Heart left ventricle (tissue), 13 donors: ENCODE results near the gene CPNE5.

Source experiments
- POLR2A ChIP-seq, 2 donors: fragments of 450-650 bp; IDR thresholded peaks; one replicate each; pipeline ENCODE4 v1.6.1; 2017; ENCODE audit warnings: antibody characterized with exemption in 2 of 2, mild to moderate bottlenecking in 2 of 2, moderate library complexity in 2 of 2
- TF ChIP-seq, protein P1 (sequence below), 12 donors: fragments of 200-600 bp; sonication (generic) in 4 of 12; IDR thresholded peaks; one replicate each; pipeline versions ENCODE4 v1.5.0 to v1.8.0; 2018 to 2022; ENCODE audit warnings: antibody characterized with exemption in 12 of 12, mild to moderate bottlenecking in 5 of 12
- donor health status: ischemic (EF 13 %, LVEDD 7.1; RV severe dilation, severe dysfunction).
- donor health status: DM: no; HTN: yes; CAD: no.
- donor health status: DM: no; HTN: no; CAD: no.
- donor health status: ischemic (EF 25% LVEDD 6.9; RV normal size, moderate dysfunction).
- donor health status: ischemic (EF 25% LVEDD 5.7; RV mildly dilated, moderate dysfunction).
- donor health status: ischemic (EF 35%, LVEDD 5.7; RV mildly dilated, moderate dysfunction).
- donor health status: nonischemic (EF 11% LVEDD 7.7; RV severe dilation, severe dysfunction).
- donor health status: DM: yes; HTN: yes; CAD: no.
- donor health status: PGD.
- donor health status: ischemic (EF 29% LVEDD 5.4; RV normal size, mild dysfunction).
- donor health status: nonischemic (EF 23%, LVEDD 6.1; RV moderate dilation, normal function).

DNA sequence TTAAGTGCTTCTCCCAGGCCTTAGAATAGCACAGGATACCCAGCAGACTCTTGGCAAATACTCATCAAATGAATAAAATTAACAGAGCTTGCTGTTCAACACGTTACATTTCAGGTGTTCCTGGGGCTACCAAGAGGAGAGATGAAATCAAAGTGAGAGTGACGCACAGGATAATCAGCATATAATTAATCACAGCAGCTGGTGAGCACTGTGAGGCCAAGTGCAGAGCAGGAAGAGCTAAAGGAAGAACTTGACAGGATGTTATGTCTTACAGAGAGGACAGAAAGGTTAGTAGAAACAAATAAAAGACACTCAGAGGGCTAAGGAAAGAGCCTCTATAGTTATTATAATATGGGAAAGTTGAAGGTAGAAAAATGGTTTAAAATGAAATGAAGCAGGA is 26.6 kb upstream of the CPNE5 start:
- TF ChIP-seq, protein P1, sequence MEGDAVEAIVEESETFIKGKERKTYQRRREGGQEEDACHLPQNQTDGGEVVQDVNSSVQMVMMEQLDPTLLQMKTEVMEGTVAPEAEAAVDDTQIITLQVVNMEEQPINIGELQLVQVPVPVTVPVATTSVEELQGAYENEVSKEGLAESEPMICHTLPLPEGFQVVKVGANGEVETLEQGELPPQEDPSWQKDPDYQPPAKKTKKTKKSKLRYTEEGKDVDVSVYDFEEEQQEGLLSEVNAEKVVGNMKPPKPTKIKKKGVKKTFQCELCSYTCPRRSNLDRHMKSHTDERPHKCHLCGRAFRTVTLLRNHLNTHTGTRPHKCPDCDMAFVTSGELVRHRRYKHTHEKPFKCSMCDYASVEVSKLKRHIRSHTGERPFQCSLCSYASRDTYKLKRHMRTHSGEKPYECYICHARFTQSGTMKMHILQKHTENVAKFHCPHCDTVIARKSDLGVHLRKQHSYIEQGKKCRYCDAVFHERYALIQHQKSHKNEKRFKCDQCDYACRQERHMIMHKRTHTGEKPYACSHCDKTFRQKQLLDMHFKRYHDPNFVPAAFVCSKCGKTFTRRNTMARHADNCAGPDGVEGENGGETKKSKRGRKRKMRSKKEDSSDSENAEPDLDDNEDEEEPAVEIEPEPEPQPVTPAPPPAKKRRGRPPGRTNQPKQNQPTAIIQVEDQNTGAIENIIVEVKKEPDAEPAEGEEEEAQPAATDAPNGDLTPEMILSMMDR (IDR thresholded peaks at IDR 0.05): no peak
- TF ChIP-seq POLR2A (IDR thresholded peaks at IDR 0.05): no peak
